Keratinocyte (primary cell): ENCODE results near the gene ARHGAP45. TPM values are rescaled to one million over a fixed set of nuclear protein-coding genes. Genes with fewer than 3 reads are reported as not detected.

Source experiments
- DNase-seq: peaks from one replicate; pipeline ENCODE4 v3.0.0-alpha.2; 2011; ENCODE audit warnings: low read depth, missing footprints, low spot score
- FAIRE-seq: peaks from 2 replicates; lab custom pipeline; 2011; peaks lifted over from hg19 to GRCh38; lab: Jason Lieb, UNC
- H2AFZ ChIP-seq: 2 replicates; pipeline ENCODE4 v1.6.0; 2012; ENCODE audit warnings: low read length, control low read depth, inconsistent platforms; ENCODE audit not compliant: control insufficient read depth
- H3K27ac ChIP-seq: 2 replicates; pipeline ENCODE4 v1.5.1; 2011; ENCODE audit warnings: low read length; ENCODE audit not compliant: control insufficient read depth, insufficient read depth
- H3K27me3 ChIP-seq: 3 replicates; pipeline ENCODE4 v1.6.0; 2011; ENCODE audit warnings: low read length; ENCODE audit not compliant: control insufficient read depth, insufficient read depth; ENCODE audit errors: extremely low read depth
- H3K36me3 ChIP-seq, 2 experiments: 2 replicates in 1 of 2; 3 replicates in 1 of 2; pipeline ENCODE4 v1.5.1; 2011; ENCODE audit warnings: low read length in 2 of 2, mild to moderate bottlenecking in 1 of 2; ENCODE audit not compliant: control insufficient read depth in 2 of 2, insufficient read depth in 2 of 2; ENCODE audit errors: extremely low read depth in 1 of 2
- H3K4me1 ChIP-seq: 3 replicates; pipeline ENCODE4 v1.5.1; 2011; ENCODE audit warnings: low read length; ENCODE audit not compliant: control insufficient read depth, insufficient read depth; ENCODE audit errors: extremely low read depth
- H3K4me2 ChIP-seq: 3 replicates; pipeline ENCODE4 v1.6.0; 2011; ENCODE audit warnings: low read depth, low read length; ENCODE audit not compliant: control insufficient read depth, insufficient read depth; ENCODE audit errors: extremely low read depth
- H3K4me3 ChIP-seq, 3 experiments: fragments of 200-600 bp in 1 of 3; sonication (generic) in 1 of 3; 2 replicates in 2 of 3; 3 replicates in 1 of 3; pipeline ENCODE4 v1.5.1; 2011 to 2016; ENCODE audit warnings: low read length in 3 of 3, mild to moderate bottlenecking in 3 of 3, control low read depth in 2 of 3, inconsistent platforms in 1 of 3, low read depth in 1 of 3, mixed read lengths in 1 of 3, mixed run types in 1 of 3, moderate library complexity in 1 of 3; ENCODE audit not compliant: control insufficient read depth in 2 of 3, insufficient read depth in 2 of 3; ENCODE audit errors: extremely low read depth in 1 of 3
- H3K79me2 ChIP-seq: 2 replicates; pipeline ENCODE4 v1.6.0; 2012; ENCODE audit warnings: low read length; ENCODE audit not compliant: control insufficient read depth, insufficient read depth
- H3K9ac ChIP-seq: 3 replicates; pipeline ENCODE4 v1.6.0; 2011; ENCODE audit warnings: low read length; ENCODE audit not compliant: control insufficient read depth, insufficient read depth; ENCODE audit errors: extremely low read depth
- H3K9me1 ChIP-seq: 3 replicates; pipeline ENCODE4 v1.6.0; 2011; ENCODE audit warnings: low read length; ENCODE audit not compliant: control insufficient read depth, insufficient read depth; ENCODE audit errors: extremely low read depth
- H3K9me3 ChIP-seq: 2 replicates; pipeline ENCODE4 v1.5.1; 2012; ENCODE audit warnings: low read depth, low read length; ENCODE audit not compliant: control insufficient read depth
- H4K20me1 ChIP-seq: 3 replicates; pipeline ENCODE4 v1.6.0; 2011; ENCODE audit warnings: low read length; ENCODE audit not compliant: control insufficient read depth, insufficient read depth; ENCODE audit errors: extremely low read depth
- EZH2 ChIP-seq: IDR thresholded peaks from one replicate; pipeline ENCODE4 v1.6.1; 2012; ENCODE audit warnings: inconsistent platforms, mild to moderate bottlenecking, low read length, moderate library complexity
- dilution Hi-C: fragments of 300-500 bp; cut with MboI; formaldehyde crosslinking; loops from one replicate; pipeline ENCODE4 v1.7.0; 2020; ENCODE audit warnings: low sequenced_read_pairs; ENCODE audit not compliant: extremely low pct_ligation_motif_present
- polyA plus RNA-seq, 5 experiments: library from polyadenylated mRNA; depleted of rRNA in 3 of 5; stranded (reverse) in 3 of 5; stranded (forward) in 1 of 5; unstranded in 1 of 5; fragments of >200 nt; gene quantifications; 1 replicate in 1 of 5; 2 replicates in 3 of 5; 3 replicates in 1 of 5; pipeline versions ENCODE4 v1.2.1 to v1.2.3, GENCODE V29; 2011 to 2012; ENCODE audit warnings: missing spikeins in 2 of 5, low read depth in 1 of 5, low replicate concordance in 1 of 5
- TF ChIP-seq, protein P1 (sequence below), 3 experiments: IDR thresholded peaks in 1 of 3; conservative IDR thresholded peaks in 1 of 3; optimal IDR thresholded peaks in 1 of 3; 2 replicates in 2 of 3; 3 replicates in 1 of 3; pipeline versions ENCODE3 to v1.5.1; 2011; ENCODE audit warnings: low read length in 3 of 3, mild to moderate bottlenecking in 3 of 3, moderate library complexity in 2 of 3, control low read depth in 1 of 3, inconsistent platforms in 1 of 3; ENCODE audit not compliant: insufficient read depth in 2 of 3; ENCODE audit errors: extremely low read depth in 1 of 3

The ARHGAP45 gene
- polyA plus RNA-seq, 1 donor (not counting 4 experiments of a cell fraction or from before 2014, with no cell fraction given): 0.56 TPM

DNA sequence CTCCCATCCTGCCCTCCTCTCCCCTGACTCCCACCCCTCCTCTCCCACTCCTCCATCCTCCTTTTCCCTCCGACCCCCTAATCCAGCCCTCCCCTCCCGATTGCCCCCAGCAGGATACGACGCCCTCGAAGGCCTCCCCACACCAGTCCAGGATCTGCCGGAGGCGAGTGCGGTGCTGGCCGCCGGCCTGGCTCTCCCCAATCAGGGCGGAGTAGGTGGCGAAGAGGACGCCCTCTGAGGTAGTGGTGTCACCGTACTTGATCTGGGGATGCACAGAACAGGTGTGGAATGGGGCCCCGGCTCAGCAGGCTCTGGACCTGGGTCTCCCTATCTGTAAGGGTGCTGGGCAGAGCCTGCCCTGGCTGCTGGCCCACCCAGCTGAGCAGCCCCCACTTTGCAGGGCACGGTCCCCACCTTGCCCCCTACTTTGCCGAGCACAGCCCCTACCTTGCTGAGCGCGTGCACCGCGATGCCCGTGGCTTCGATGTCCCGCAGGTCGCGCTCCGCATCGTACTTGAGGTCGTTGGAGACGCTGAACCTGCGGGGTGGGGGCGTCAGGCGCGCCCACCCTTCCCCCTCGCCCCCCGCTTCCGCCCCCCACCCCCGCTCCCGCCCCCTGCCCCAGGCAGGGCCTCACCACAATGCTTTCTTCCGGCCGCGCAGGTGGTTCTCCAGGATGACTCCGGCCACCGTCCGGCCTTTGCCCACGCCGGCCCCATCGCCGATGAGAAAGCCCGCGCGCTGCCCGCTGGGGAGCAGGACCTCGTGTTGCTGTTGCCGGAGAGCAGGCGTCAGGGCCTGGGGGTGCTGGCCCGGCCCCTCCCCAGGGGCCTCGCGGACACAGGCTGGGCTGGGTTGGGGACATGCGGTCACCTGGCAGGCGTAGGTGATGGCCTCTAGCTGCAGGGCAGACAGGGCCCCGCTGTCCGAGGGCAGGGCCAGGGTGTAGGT lies 55.3 kb downstream of the ARHGAP45 start:
- Histone ChIP-seq H3K4me1 (no peaks in the 10 kb centered on the region), H3K9me3 (no peaks in the 10 kb centered on the region), H3K9ac (no peak overlapping the region), H3K79me2 (peaks cover 3% of the 10 kb centered on the region), H3K9me1 (no peaks in the 10 kb centered on the region), H2AFZ (no peak overlapping the region), H3K4me2 (no peak overlapping the region), H3K27ac (no peak overlapping the region), H3K4me3 (no peak overlapping the region), H3K27me3 (no peaks in the 10 kb centered on the region), H4K20me1 (peaks cover 4% of the 10 kb centered on the region), H3K36me3 (peaks cover 46 to 51% of the 10 kb centered on the region in 2 experiments)
- FAIRE-seq (no peak), DNase-seq (no peak)
- TF ChIP-seq, protein P1, sequence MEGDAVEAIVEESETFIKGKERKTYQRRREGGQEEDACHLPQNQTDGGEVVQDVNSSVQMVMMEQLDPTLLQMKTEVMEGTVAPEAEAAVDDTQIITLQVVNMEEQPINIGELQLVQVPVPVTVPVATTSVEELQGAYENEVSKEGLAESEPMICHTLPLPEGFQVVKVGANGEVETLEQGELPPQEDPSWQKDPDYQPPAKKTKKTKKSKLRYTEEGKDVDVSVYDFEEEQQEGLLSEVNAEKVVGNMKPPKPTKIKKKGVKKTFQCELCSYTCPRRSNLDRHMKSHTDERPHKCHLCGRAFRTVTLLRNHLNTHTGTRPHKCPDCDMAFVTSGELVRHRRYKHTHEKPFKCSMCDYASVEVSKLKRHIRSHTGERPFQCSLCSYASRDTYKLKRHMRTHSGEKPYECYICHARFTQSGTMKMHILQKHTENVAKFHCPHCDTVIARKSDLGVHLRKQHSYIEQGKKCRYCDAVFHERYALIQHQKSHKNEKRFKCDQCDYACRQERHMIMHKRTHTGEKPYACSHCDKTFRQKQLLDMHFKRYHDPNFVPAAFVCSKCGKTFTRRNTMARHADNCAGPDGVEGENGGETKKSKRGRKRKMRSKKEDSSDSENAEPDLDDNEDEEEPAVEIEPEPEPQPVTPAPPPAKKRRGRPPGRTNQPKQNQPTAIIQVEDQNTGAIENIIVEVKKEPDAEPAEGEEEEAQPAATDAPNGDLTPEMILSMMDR (optimal IDR thresholded peaks at IDR 0.05 in 1 of 3, IDR thresholded peaks at IDR 0.05 in 1 of 3, conservative IDR thresholded peaks at IDR 0.05 in 1 of 3; ENCODE audit: extremely low read depth in 1 of 3, insufficient read depth in 2 of 3, low read length in 3 of 3): no peak
- no peak for TF ChIP-seq EZH2
- dilution Hi-C loops: no loop called here

DNA sequence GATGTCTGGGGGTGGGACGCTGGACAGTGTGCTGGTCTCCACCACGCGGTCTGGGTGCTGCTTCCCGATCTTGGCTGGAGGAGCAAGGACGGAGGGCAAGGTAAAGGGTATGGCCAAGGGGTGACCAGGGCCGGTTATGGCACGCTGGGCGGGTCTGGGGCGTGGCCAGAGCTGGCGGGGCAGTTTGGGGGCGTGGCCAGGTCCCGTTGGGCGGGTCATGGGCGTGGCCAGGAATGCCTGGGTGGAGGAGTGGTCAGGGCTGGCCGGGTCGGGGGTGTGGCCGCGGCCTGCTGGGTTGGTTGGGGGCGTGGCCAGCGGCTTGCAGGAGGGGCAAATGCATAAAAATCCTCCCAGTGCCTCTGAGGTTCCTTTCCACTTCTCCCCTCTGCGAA lies 56.0 kb downstream of the ARHGAP45 start:
- H3K9ac ChIP-seq: no peak overlapping the region
- DNase-seq: no peak
- H3K4me3 ChIP-seq: no peak overlapping the region
- no peak overlapping the region for H2AFZ ChIP-seq
- H3K79me2 ChIP-seq: peaks cover 10% of the 10 kb centered on the region
- H4K20me1 ChIP-seq: peaks cover 4% of the 10 kb centered on the region
- no peak for TF ChIP-seq EZH2
- TF ChIP-seq, protein P1 (optimal IDR thresholded peaks at IDR 0.05 in 1 of 3, IDR thresholded peaks at IDR 0.05 in 1 of 3, conservative IDR thresholded peaks at IDR 0.05 in 1 of 3; ENCODE audit: extremely low read depth in 1 of 3, insufficient read depth in 2 of 3, low read length in 3 of 3): no peak
- no peak overlapping the region for H3K27ac ChIP-seq
- dilution Hi-C loops: no loop called here
- no peaks in the 10 kb centered on the region for H3K4me1 ChIP-seq
- no peaks in the 10 kb centered on the region for H3K9me3 ChIP-seq
- no peaks in the 10 kb centered on the region for H3K27me3 ChIP-seq
- FAIRE-seq: no peak
- H3K36me3 ChIP-seq: peaks cover 42 to 57% of the 10 kb centered on the region in 2 experiments
- no peaks in the 10 kb centered on the region for H3K9me1 ChIP-seq
- no peak overlapping the region for H3K4me2 ChIP-seq
